IPS DF 19.7 (cell line): ENCODE results near the gene NOD1.
"Not testable (repeated sequence)": the region's sequence is repeated elsewhere in the genome, so short reads cannot be mapped to it uniquely, and the experiment has no call there.

Source experiments
- DNase-seq: peaks from one replicate; pipeline ENCODE4 v3.0.0-alpha.2; 2013; ENCODE audit warnings: low read depth, low spot score

The NOD1 gene

DNA sequence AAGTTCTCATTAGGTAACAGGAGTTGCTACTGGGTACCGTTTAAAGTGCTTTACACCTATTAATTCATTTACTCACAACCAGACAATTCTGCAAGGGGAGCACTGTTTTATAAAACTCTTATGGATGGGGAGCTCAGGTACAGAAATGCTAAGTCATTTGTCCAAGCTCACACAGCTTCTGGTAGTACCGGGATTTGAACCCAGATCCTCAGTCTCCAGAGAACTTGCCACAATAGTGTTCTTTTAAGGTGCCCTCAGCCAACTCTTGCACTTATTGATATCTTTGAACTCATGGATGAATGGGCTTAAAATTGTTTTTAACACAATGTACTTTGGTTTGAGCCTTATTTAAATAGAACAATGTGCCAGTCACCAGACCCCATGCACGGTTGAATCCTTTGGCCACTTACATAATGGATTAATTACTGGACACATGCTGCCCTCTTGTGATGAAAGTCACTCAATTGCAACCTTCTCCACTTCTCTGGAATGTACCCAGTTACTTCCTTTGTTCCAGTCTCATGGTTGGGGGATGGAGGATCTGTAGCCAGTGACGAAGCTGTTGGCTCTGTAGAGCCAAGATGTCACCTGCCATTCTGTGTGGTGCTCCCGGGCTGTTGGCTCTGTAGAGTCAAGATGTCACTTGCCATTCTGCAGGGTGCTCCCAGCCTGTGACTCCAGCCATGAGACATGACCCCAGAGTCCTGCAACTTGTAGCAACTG lies 65.6 kb downstream of the NOD1 start:
- DNase-seq = peak; percentile 65

GRCh38 chr7:30411897-30412296 lies 66.7 kb downstream of the NOD1 start:
- no peak for DNase-seq

- no peak for DNase-seq
These were observed 67.4 kb downstream of the NOD1 start for GRCh38 chr7:30411173-30411572.

GRCh38 chr7:30406664-30407425 lies 71.7 kb downstream of the NOD1 start:
- DNase-seq = no peak

DNA sequence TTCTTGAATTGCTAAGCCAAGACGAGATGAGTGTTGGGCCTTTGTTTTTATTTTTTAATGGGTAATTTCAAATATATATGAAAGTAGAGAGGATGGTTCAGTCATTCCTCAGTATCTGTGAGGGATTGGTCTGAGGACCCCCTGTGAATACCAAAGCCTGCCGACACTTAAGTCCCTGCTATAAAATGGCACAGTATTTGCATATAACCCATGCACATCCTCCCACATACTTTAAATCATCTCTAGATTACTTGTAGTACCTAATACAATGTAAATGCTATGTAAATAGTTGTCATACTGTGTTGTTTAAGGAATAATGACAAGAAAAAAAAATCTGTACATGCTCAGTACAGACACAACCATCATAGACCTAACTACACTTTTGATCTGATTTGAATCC lies 73.4 kb downstream of the NOD1 start:
- no peak for DNase-seq

DNA sequence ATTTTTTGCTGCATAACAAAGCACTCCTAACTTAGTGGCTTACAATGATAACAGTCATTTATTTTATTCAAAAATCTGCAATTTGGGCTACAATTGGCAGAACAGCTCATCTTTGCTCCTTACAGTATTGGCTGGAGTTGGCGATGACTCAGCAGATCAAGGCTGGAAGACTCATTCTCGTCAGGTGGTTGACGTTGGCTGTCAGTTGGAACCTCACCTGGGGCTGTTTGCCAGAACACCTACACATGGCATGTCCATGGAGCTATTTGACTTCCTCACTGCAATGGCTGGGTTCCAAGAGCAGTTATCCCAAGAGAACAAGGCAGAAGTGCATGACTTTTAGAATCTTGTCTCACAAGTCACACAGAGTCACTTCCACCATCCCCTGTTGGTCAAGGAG lies 75.1 kb downstream of the NOD1 start:
- DNase-seq = no peak

- no peak for DNase-seq
These were observed 82.2 kb downstream of the NOD1 start for GRCh38 chr7:30396389-30396788.

- no peak for DNase-seq
These were observed 82.9 kb downstream of the NOD1 start for GRCh38 chr7:30395676-30396075.

DNA sequence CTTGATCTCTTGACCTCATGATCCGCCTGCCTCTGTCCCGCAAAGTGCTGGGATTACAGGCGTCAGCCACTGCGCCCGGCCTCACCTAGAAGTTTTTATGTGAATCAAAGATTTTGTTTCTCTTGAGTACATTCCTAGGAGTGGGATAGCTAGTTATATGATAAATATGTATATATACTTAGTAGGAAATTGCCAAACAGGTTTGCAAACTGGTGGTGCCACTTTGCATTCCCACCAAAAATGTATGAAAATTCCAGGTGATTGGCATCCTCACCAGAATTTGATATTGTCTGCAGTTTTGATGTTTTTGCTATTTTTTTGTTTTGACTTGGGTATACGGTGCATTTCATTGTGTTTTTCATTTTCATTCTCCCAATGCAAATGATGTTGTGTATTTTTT lies 86.8 kb downstream of the NOD1 start:
- no peak for DNase-seq

DNA sequence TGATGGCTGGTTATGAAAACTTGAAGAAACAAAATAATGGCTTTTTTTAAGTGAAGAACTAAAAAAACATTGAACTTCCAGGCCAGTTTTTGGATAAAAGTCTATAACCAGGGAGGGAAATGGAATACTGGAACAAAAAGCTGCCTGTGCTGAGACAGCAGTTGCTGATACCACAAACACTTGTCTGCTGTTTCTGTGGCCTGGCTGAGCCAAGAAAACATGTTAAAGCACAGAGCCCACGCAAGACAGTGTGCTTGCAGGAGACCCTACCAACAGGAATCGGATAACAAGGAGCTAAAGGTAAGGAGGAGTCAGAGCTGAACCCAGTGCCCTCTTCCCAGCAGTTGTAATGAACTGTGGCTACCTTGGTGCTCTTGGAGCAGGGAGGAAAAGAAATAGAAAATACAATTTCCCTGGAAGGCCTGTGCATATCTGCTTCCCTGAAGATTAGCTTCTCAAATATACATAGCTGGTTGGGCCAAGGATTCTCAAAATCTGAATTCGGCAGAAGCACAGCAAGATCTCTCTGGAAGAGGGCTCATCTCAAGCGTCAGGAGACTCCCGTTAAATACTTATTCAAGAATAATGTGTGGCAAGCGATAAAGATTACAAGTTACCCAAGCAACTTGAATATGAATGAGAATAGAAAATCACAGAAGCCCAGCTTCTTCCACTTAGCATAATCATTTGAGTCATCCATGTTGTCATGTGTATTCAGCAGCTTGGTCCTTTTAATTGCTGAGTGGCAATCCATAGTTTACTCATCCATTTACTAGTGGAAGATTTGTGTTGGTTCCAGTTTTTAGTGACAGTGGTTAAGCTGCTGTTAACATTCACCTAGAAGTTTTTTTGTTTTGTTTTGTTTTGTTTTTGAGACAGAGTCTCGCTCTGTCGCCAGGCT lies 87.6 kb downstream of the NOD1 start:
- no peak for DNase-seq

DNA sequence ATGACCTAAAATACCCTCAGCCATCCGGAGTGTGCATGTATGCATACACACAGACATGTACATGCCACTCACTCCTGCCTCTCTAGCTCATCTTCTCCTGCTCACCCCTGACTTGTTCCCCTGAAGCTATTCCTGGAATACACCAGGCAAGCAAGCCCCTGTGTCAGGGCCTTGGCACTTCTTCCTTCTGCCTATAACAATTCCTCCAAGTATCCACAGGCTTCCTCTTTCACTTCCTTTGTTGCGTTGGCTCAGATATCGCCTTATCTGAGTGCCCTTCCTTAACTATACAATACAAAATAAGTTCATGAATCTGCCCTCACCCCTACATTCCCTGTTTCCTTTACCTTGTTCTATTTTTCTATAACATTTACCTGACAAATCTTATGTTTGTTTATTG lies 88.8 kb downstream of the NOD1 start:
- DNase-seq = no peak

- no peak for DNase-seq
These were observed 96.0 kb downstream of the NOD1 start for GRCh38 chr7:30382607-30383006.

DNA sequence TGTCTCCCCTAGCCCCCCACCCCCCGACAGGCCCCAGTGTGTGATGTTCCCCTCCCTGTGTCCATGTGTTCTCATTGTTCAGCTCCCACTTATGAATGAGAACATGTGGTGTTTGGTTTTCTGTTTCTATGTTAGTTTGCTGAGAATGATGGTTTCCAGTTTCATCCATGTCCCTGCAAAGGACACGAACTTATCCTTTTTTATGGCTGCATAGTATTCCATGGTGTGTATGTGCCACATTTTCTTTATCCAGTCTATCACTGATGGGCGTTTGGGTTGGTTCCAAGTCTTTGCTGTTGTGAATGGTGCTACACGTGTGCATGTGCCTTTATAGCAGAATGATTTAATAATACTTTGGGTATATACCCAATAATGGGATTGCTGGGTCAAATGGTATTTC lies 97.8 kb downstream of the NOD1 start:
- not testable (repeated sequence) for DNase-seq

- no peak for DNase-seq
These were observed 98.3 kb downstream of the NOD1 start for GRCh38 chr7:30380294-30380693.

DNA sequence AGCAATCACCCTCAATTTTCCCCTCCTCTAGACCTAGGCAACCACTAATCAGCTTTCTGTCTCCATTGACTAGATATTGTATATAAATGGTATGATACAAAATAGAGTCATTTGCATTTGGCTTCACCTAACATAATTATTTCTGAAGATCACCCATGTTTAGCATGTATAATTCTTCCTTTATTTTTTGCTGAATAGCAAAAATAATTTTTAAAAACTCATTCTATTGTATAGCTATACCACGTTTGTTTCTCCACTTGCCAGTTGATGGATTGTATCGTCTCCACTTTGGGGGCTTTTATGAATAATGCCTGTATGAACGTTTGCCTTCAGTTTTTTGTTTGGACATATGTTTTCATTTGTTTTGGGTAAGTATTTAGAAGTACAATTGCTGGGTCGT lies 98.8 kb downstream of the NOD1 start:
- DNase-seq = no peak

DNA sequence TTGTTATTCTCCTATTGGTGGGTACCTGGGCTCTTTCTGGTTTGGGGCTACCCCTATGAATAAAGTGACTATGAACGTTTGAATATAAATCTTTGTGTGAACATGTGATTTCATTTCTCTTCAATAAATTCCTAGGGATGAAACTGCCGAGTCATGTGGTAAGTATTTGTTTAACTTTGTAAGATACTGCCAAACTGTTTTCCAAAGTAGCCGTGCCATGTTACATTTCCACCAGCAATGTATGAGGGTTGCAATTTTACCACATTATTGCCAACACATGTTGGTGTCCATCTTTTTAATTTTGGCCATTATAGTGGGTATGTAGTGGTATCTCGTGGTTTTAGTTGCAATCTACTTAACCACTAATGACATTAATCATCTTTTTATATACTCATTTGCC lies 99.5 kb downstream of the NOD1 start:
- no peak for DNase-seq

GRCh38 chr7:30378275-30378674 lies 100.3 kb downstream of the NOD1 start:
- no peak for DNase-seq
